GM23338 (cell line): ENCODE measurements around the gene EPHA7. TPM values are rescaled to one million over a fixed set of nuclear protein-coding genes. Genes with fewer than 3 reads are reported as not detected.

Experiments
- ATAC-seq: fragments of 200-7000 bp; cut with Tn5 transposase; 3 replicates; pipeline ENCODE4 v1.9.1; 2020
- DNase-seq: peaks from one replicate; pipeline ENCODE4 v3.0.0-alpha.2; 2015; ENCODE audit warnings: low spot score
- H2AFZ ChIP-seq: fragments of 200-600 bp; sonication (generic); 2 replicates; pipeline ENCODE4 v1.8.0; 2016; ENCODE audit warnings: antibody characterized with exemption, mild to moderate bottlenecking, moderate library complexity
- H3F3A ChIP-seq: fragments of 200-600 bp; sonication (generic); replicated peaks from 2 replicates; pipeline ENCODE4 v1.8.0; 2017; ENCODE audit warnings: antibody characterized with exemption, mixed run types, low read depth
- H3K27ac ChIP-seq: fragments of 200-600 bp; sonication (generic); 2 replicates; pipeline ENCODE4 v1.6.1; 2016; ENCODE audit warnings: low read depth
- H3K27me3 ChIP-seq: fragments of 200-600 bp; sonication (generic); 2 replicates; pipeline ENCODE4 v1.8.0; 2016; ENCODE audit warnings: mild to moderate bottlenecking, mixed run types, moderate library complexity; ENCODE audit not compliant: insufficient read depth
- H3K36me3 ChIP-seq: fragments of 200-600 bp; sonication (generic); 2 replicates; pipeline ENCODE4 v1.8.0; 2016; ENCODE audit warnings: mild to moderate bottlenecking; ENCODE audit not compliant: insufficient read depth
- H3K4me1 ChIP-seq: fragments of 200-600 bp; sonication (generic); 2 replicates; pipeline ENCODE4 v1.8.0; 2016; ENCODE audit warnings: mild to moderate bottlenecking, moderate library complexity; ENCODE audit not compliant: insufficient read depth
- H3K4me2 ChIP-seq: fragments of 200-600 bp; sonication (generic); 2 replicates; pipeline ENCODE4 v1.7.1; 2017; ENCODE audit warnings: mixed run types
- H3K4me3 ChIP-seq: fragments of 200-600 bp; sonication (generic); 2 replicates; pipeline ENCODE4 v1.6.1; 2016; ENCODE audit warnings: mixed run types
- H3K79me2 ChIP-seq: fragments of 200-600 bp; sonication (generic); replicated peaks from 2 replicates; pipeline ENCODE4 v1.8.0; 2017; ENCODE audit warnings: mild to moderate bottlenecking; ENCODE audit not compliant: insufficient read depth
- H3K9me2 ChIP-seq: fragments of 200-600 bp; sonication (generic); 2 replicates; pipeline ENCODE4 v1.8.0; 2017; ENCODE audit not compliant: insufficient read depth
- H4K20me1 ChIP-seq: fragments of 200-600 bp; sonication (generic); replicated peaks from 2 replicates; pipeline ENCODE4 v1.8.0; 2017; ENCODE audit warnings: mild to moderate bottlenecking; ENCODE audit not compliant: insufficient read depth
- H3K27ac Mint-ChIP-seq: 2 replicates; pipeline ENCODE4 v1.8.0; 2020; ENCODE audit warnings: inconsistent platforms, mild to moderate bottlenecking, moderate library complexity, mixed read lengths
- H3K27me3 Mint-ChIP-seq: 3 replicates; pipeline ENCODE4 v1.8.0; 2022; ENCODE audit warnings: low read depth, mild to moderate bottlenecking, moderate library complexity, mixed read lengths, inconsistent platforms; ENCODE audit not compliant: insufficient read depth, poor library complexity
- H3K36me3 Mint-ChIP-seq: 3 replicates; pipeline ENCODE4 v1.8.0; 2021; ENCODE audit warnings: low read depth, mild to moderate bottlenecking, inconsistent platforms, moderate library complexity, mixed read lengths
- H3K4me1 Mint-ChIP-seq: 3 replicates; pipeline ENCODE4 v1.8.0; 2020; ENCODE audit warnings: mild to moderate bottlenecking, inconsistent platforms, mixed read lengths
- H3K4me3 Mint-ChIP-seq: 3 replicates; pipeline ENCODE4 v1.8.0; 2021; ENCODE audit warnings: moderate library complexity, mild to moderate bottlenecking, inconsistent platforms, mixed read lengths
- H3K9me3 Mint-ChIP-seq: 3 replicates; pipeline ENCODE4 v1.8.0; 2020; ENCODE audit warnings: moderate library complexity, mild to moderate bottlenecking, inconsistent platforms, mixed read lengths
- CREB1 ChIP-seq: fragments of 250-450 bp; sonication (Bioruptor Pico); IDR thresholded peaks from 2 replicates; pipeline ENCODE4 v1.5.0; 2020; ENCODE audit warnings: low read depth, mild to moderate bottlenecking, moderate library complexity
- ETS1 ChIP-seq: IDR thresholded peaks from 2 replicates; pipeline ENCODE4 v1.6.1; 2016; ENCODE audit warnings: antibody characterized with exemption
- EZH2 ChIP-seq: fragments of 200-600 bp; sonication (generic); IDR thresholded peaks from one replicate; pipeline ENCODE4 v1.8.0; 2017; ENCODE audit warnings: antibody characterized with exemption, mild to moderate bottlenecking, low read depth; ENCODE audit not compliant: unreplicated experiment
- EZH2phosphoT487 ChIP-seq: fragments of 200-600 bp; sonication (generic); IDR thresholded peaks from one replicate; pipeline ENCODE4 v1.8.1; 2018; ENCODE audit warnings: antibody characterized with exemption; ENCODE audit not compliant: unreplicated experiment
- NANOG ChIP-seq: IDR thresholded peaks from 2 replicates; pipeline ENCODE4 v1.6.1; 2016; ENCODE audit warnings: antibody characterized with exemption, borderline replicate concordance
- REST ChIP-seq: IDR thresholded peaks from one replicate; pipeline ENCODE4 v1.6.1; 2018; ENCODE audit warnings: antibody characterized with exemption; ENCODE audit not compliant: unreplicated experiment
- STAT1 ChIP-seq: IDR thresholded peaks from one replicate; pipeline ENCODE4 v1.6.1; 2016; ENCODE audit warnings: antibody characterized with exemption; ENCODE audit not compliant: unreplicated experiment
- ZNF114 ChIP-seq: fragments of 250-450 bp; sonication (Bioruptor Pico); IDR thresholded peaks from 2 replicates; pipeline ENCODE4 v1.5.0; 2020; ENCODE audit warnings: mild to moderate bottlenecking, moderate library complexity
- ZNF462 ChIP-seq: fragments of 250-450 bp; sonication (Bioruptor Pico); IDR thresholded peaks from 2 replicates; pipeline ENCODE4 v1.5.0; 2020; ENCODE audit warnings: mild to moderate bottlenecking, moderate library complexity
- polyA plus RNA-seq: library from polyadenylated mRNA; unstranded; fragments of >200 nt; fragmentation: Nextera tagmentation; extraction: Ambion mirVana; gene quantifications from 2 replicates; pipeline ENCODE4 v1.2.1, GENCODE V29; 2016
- total RNA-seq: library from RNA; depleted of rRNA; stranded (reverse); fragments of >200 nt; shearing (Covaris generic); gene quantifications from 2 replicates; pipeline ENCODE4 v1.2.3, GENCODE V29; 2014

Gene EPHA7
- total and polyA plus RNA-seq, 2 experiments from 2014 or later = 3.3 to 7.3 TPM

- Mint-ChIP-seq H3K4me3 (no peak overlapping the region), H3K27ac (no peak overlapping the region), H3K27me3 (no peaks in the 10 kb centered on the region), H3K4me1 (peaks cover 10% of the 10 kb centered on the region), H3K36me3 (peaks cover 6% of the 10 kb centered on the region; the same call in 2 of the 3 replicates), H3K9me3 (no peaks in the 10 kb centered on the region; the same call in 2 of the 3 replicates)
- Histone ChIP-seq H3K4me3 (no peak overlapping the region), H4K20me1 (no peaks in the 10 kb centered on the region), H3K4me2 (no peak overlapping the region), H2AFZ (no peak overlapping the region), H3K27me3 (no peaks in the 10 kb centered on the region), H3K4me1 (no peaks in the 10 kb centered on the region), H3K27ac (no peak overlapping the region), H3K79me2 (no peaks in the 10 kb centered on the region), H3K9me2 (no peaks in the 10 kb centered on the region), H3K36me3 (no peaks in the 10 kb centered on the region; the same call in 1 of the 2 replicates), H3F3A (no peaks in the 10 kb centered on the region)
- TF ChIP-seq CREB1 (CRISPR knock-in tag) (no peak), STAT1 (no peak), ETS1 (no peak), NANOG (no peak), EZH2 (no peak), ZNF114 (no peak), ZNF462 (no peak), REST (no peak), EZH2phosphoT487 (no peak)
- ATAC-seq = no peak
- DNase-seq = no peak
Observed at GRCh38 chr6:93282521-93283031, 136.8 kb downstream of the EPHA7 start.
